ENCODE data around the gene OR56A1. TPM values are rescaled to one million over a fixed set of nuclear protein-coding genes. Genes with fewer than 3 reads are reported as not detected.
"Not testable (repeated sequence)": the region's sequence is repeated elsewhere in the genome, so short reads cannot be mapped to it uniquely, and the experiment has no call there.

OR56A1 gene
- total RNA-seq, 1 experiment from 2014 or later, result 0.35 TPM

GRCh38 chr11:6077723-6078122, 47.2 kb upstream of the OR56A1 start:
- Mint-ChIP-seq H3K9me3 (peaks cover 36% of the 10 kb centered on the region), H3K4me3 (no peak overlapping the region), H3K4me1 (peaks cover 21% of the 10 kb centered on the region), H3K36me3 (peaks cover 41% of the 10 kb centered on the region), H3K27me3 (ENCODE audit: low read depth) (peaks cover 13% of the 10 kb centered on the region), H3K27ac (no peak overlapping the region)
- DNase-seq (ENCODE audit: low spot score) (no peak), ATAC-seq (peak; percentile 84)
- ChIA-PET POLR2A (no interaction called here), CTCF (no interaction called here)
- TF ChIP-seq, protein P1, sequence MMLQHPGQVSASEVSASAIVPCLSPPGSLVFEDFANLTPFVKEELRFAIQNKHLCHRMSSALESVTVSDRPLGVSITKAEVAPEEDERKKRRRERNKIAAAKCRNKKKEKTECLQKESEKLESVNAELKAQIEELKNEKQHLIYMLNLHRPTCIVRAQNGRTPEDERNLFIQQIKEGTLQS (CRISPR knock-in tag; conservative IDR thresholded peaks at IDR 0.05), result no peak
- TF ChIP-seq GRHL2 (CRISPR knock-in tag; IDR thresholded peaks at IDR 0.05; ENCODE audit: insufficient replicate concordance, severe bottlenecking), result no peak
- no peak for TF ChIP-seq ZNF317 (CRISPR knock-in tag; IDR thresholded peaks at IDR 0.05; ENCODE audit: borderline replicate concordance, low read depth)
- TF ChIP-seq CREM (CRISPR knock-in tag; IDR thresholded peaks at IDR 0.05), result no peak
- TF ChIP-seq TP53 (CRISPR knock-in tag; IDR thresholded peaks at IDR 0.05), result no peak

DNA sequence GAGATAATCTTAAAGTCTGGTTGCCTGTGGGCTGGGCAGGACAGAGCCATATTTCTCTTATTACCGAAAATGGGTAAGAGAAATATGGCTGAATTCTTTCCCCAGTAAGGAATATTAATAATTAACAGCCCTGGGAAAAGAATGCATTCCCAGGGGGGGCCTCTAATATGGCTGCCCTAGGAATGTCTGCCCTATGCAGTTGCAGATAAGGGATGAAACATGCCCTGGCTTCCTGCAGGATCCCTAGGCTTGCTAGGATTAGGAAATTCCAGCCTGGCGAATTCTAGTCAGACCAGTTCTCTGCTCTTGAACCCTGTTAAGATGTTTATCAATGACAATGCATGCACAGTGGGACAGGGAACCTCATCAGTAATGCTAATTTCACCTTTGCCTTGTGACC, 45.9 kb upstream of the OR56A1 start:
- POLR2A ChIA-PET; DNase-seq (ENCODE audit: low spot score); ATAC-seq; CTCF ChIA-PET; H3K4me3 Mint-ChIP-seq; H3K27ac Mint-ChIP-seq: not testable (repeated sequence)
- peaks cover 21% of the 10 kb centered on the region for H3K4me1 Mint-ChIP-seq
- H3K27me3 Mint-ChIP-seq (ENCODE audit: low read depth), result peaks cover 13% of the 10 kb centered on the region
- H3K36me3 Mint-ChIP-seq, result peaks cover 41% of the 10 kb centered on the region
- peaks cover 36% of the 10 kb centered on the region for H3K9me3 Mint-ChIP-seq

- Mint-ChIP-seq H3K27me3 (ENCODE audit: low read depth) (peaks cover 5% of the 10 kb centered on the region), H3K4me1 (peaks cover 27% of the 10 kb centered on the region), H3K4me3 (no peak overlapping the region), H3K36me3 (peaks cover 10% of the 10 kb centered on the region), H3K27ac (no peak overlapping the region), H3K9me3 (peaks cover 18% of the 10 kb centered on the region)
- no peak for ATAC-seq
- POLR2A ChIA-PET, result no interaction called here
- no peak for DNase-seq (ENCODE audit: low spot score)
- no peak for TF ChIP-seq USF2 (CRISPR knock-in tag; IDR thresholded peaks at IDR 0.05)
- no peak for TF ChIP-seq OVOL2 (CRISPR knock-in tag; IDR thresholded peaks at IDR 0.05; ENCODE audit: borderline replicate concordance)
- no peak for TF ChIP-seq ZNF423 (CRISPR knock-in tag; IDR thresholded peaks at IDR 0.05)
- no peak for TF ChIP-seq RORB (CRISPR knock-in tag; IDR thresholded peaks at IDR 0.05)
- TF ChIP-seq SMAD3 (CRISPR knock-in tag; IDR thresholded peaks at IDR 0.05; ENCODE audit: borderline replicate concordance), result no peak
- no peak for TF ChIP-seq CREM (CRISPR knock-in tag; IDR thresholded peaks at IDR 0.05)
- no peak for TF ChIP-seq TEAD1 (CRISPR knock-in tag; IDR thresholded peaks at IDR 0.05)
- no peak for TF ChIP-seq ZNF219 (CRISPR knock-in tag; IDR thresholded peaks at IDR 0.05; ENCODE audit: borderline replicate concordance)
- TF ChIP-seq ATF1 (CRISPR knock-in tag; IDR thresholded peaks at IDR 0.05), result no peak
- no peak for TF ChIP-seq KAT7 (CRISPR knock-in tag; IDR thresholded peaks at IDR 0.05; ENCODE audit: borderline replicate concordance)
- TF ChIP-seq, protein P1 (CRISPR knock-in tag; conservative IDR thresholded peaks at IDR 0.05), result no peak
- no peak for TF ChIP-seq GABPB1 (CRISPR knock-in tag; IDR thresholded peaks at IDR 0.05)
- TF ChIP-seq, protein P2, sequence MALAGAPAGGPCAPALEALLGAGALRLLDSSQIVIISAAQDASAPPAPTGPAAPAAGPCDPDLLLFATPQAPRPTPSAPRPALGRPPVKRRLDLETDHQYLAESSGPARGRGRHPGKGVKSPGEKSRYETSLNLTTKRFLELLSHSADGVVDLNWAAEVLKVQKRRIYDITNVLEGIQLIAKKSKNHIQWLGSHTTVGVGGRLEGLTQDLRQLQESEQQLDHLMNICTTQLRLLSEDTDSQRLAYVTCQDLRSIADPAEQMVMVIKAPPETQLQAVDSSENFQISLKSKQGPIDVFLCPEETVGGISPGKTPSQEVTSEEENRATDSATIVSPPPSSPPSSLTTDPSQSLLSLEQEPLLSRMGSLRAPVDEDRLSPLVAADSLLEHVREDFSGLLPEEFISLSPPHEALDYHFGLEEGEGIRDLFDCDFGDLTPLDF (CRISPR knock-in tag; IDR thresholded peaks at IDR 0.05), result no peak
- TF ChIP-seq ZNF416 (CRISPR knock-in tag; IDR thresholded peaks at IDR 0.05), result no peak
- TF ChIP-seq ZNF396 (CRISPR knock-in tag; IDR thresholded peaks at IDR 0.05; ENCODE audit: borderline replicate concordance), result no peak
- TF ChIP-seq PRRX2 (CRISPR knock-in tag; IDR thresholded peaks at IDR 0.05), result no peak
- TF ChIP-seq, protein P3, sequence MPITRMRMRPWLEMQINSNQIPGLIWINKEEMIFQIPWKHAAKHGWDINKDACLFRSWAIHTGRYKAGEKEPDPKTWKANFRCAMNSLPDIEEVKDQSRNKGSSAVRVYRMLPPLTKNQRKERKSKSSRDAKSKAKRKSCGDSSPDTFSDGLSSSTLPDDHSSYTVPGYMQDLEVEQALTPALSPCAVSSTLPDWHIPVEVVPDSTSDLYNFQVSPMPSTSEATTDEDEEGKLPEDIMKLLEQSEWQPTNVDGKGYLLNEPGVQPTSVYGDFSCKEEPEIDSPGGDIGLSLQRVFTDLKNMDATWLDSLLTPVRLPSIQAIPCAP (CRISPR knock-in tag; IDR thresholded peaks at IDR 0.05), result no peak
- TF ChIP-seq SOX15 (CRISPR knock-in tag; IDR thresholded peaks at IDR 0.05), result no peak
- CTCF ChIA-PET, result interaction anchor here (1.1 to 1.2 kb wide), 2 partner anchors 184 to 286 kb away, joined by 3 read pairs; no protein-coding TSS in a partner anchor
Measured at GRCh38 chr11:6067502-6067901, 36.9 kb upstream of the OR56A1 start.

All from WTC11 (cell line).